OCI-LY7 (cell line): ENCODE measurements around the gene PXN.

Source experiments
- EZH2phosphoT487 ChIP-seq: fragments of 200-600 bp; sonication (generic); IDR thresholded peaks from 2 replicates; pipeline ENCODE4 v1.6.1; 2018; ENCODE audit warnings: low read depth, borderline replicate concordance, mild to moderate bottlenecking, mixed run types, antibody characterized with exemption, low read length, moderate library complexity, mixed read lengths
- TF ChIP-seq, protein P1 (sequence below): fragments of 200-600 bp; sonication (generic); conservative IDR thresholded peaks from 2 replicates; pipeline ENCODE4 v1.5.1; 2014; ENCODE audit warnings: mild to moderate bottlenecking, antibody characterized with exemption, low read length, moderate library complexity, mixed read lengths

DNA sequence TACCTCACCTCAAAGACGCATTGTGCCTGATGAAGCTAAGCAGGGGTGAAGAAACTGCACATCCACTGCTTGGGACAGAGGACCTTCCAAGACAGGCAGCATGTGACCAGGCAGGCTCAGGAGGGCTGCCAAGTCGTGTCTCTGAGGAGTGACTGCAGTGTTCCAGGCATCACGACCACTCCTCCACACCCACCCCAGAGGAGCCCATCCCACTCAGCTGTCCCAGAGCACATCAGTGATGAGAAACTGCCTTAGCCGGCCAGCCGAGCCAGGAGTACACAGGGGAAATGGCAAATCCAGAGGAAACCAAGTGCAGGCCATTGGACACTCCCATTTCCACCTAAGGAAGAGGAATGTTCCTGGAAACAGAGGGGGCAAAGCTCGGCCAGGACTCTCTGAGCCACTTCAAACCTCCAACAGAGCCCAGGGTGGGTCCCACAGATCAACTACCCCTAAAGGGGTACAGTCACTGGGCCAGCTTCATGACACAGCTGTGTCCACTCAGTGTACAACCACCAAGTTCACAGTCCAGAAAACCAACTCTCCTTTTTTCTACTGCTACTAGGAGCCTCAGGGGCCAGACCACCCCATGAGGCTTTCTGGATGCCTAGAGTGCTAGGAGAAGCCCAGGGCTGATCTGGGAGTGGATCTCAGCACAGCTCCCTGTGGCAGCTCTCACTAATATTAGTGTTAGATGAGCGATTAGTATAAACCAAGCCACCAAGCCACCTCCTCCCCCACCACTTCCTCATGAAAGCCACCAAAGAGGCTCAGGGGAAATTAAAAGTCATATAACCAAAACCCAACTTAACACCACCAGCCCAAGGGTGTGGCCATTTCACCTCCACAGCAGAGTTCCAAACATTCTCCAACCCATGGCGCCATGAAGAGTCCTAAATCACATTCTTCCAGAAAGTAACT, 15.4 kb downstream of the PXN start:
- TF ChIP-seq, protein P1, sequence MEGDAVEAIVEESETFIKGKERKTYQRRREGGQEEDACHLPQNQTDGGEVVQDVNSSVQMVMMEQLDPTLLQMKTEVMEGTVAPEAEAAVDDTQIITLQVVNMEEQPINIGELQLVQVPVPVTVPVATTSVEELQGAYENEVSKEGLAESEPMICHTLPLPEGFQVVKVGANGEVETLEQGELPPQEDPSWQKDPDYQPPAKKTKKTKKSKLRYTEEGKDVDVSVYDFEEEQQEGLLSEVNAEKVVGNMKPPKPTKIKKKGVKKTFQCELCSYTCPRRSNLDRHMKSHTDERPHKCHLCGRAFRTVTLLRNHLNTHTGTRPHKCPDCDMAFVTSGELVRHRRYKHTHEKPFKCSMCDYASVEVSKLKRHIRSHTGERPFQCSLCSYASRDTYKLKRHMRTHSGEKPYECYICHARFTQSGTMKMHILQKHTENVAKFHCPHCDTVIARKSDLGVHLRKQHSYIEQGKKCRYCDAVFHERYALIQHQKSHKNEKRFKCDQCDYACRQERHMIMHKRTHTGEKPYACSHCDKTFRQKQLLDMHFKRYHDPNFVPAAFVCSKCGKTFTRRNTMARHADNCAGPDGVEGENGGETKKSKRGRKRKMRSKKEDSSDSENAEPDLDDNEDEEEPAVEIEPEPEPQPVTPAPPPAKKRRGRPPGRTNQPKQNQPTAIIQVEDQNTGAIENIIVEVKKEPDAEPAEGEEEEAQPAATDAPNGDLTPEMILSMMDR: no peak
- no peak for TF ChIP-seq EZH2phosphoT487
